ENCODE measurements around the gene GLIPR2.

GLIPR2 gene

DNA sequence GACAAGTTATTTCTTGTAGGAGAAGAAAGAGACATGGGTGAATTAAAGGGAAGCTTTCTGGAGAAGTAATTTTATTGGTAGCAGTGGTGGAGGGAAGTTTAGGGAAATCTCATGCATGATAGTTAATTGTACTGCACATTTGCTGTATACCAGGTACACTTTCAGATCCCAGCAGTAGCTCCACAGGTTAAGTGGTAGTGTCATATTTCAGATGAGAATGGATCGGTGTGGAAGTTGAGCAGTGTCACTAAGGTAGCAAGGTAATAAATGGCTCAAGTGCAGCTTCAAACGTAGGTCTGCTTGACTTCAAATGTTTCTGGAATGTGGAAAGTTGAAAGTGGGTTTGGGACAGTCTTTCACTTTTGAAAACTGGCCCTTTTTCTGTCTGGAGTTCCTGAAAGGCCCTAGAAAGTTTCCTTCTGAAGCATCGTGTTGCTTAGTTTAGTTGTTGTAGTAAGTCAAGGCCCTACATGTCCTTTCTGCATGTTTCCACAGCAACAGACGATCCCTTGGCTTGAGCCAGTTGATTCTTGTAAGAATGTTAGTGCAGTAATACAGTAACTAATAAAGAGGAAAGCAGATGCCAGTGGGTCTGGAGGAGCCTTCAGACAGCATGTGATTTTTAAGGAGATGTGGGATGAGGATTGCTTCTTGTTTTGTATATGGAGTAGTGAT, 57.9 kb downstream of the GLIPR2 start:
- no peak for TF ChIP-seq GATA1 (IDR thresholded peaks at IDR 0.05; ENCODE audit: low read depth, low read length)
- no peak for TF ChIP-seq POLR2A (IDR thresholded peaks at IDR 0.05; ENCODE audit: low read length)
- DNase-seq: no peak

DNA sequence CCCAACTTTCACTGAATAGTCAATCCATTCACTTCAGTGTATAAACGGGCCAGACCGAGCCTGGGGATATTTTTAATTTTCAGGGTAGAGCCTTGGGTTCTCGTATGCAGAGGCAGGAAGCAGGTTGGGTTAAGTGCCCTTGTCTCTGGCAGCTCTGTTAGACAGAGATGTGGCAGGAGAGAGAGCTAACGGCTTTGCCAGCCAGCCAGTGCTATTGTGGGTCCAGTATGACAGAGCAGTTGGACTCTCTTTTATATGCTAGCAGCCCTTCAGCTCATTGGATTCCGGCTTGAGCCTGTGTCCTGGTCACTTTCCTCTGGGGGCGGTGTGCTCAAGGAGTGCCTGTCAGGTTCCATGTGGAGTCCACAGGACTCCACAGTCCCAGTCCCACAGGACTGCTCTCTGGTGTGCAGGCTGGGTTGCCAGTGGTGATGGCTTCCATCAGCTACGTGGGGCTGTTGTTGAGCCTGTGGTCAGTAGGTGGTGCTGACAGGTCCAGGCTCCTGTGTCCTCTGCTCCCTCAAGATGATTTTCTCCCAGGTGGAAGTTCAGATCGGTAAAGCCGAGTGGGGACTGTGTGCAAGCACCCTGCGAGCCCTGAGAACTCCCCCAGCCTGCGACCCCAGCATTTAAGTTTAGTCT, 68.5 kb downstream of the GLIPR2 start:
- DNase-seq: no peak
- TF ChIP-seq POLR2A (IDR thresholded peaks at IDR 0.05; ENCODE audit: low read length) (no peak), GATA1 (IDR thresholded peaks at IDR 0.05; ENCODE audit: low read depth, low read length) (no peak)

DNA sequence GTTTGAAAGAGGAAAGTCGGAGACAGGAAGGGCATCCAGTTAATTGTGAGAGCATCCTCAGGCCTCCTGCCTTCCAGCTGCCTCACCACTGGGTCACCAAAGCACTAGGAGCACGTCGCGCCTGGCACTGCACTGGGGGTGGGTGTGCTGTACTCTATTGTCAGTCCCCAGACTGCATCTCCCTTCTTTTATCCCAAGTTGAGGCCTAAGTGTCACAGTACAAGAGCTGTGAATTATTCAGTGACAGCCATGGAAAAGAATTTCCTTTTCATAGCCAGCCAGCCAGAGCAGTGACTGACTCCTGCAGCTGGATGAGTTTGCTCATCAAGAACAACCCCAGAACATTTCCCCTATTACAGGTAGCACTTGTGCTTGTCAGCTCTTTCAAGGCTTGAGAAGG, 70.5 kb downstream of the GLIPR2 start:
- no peak for TF ChIP-seq GATA1 (IDR thresholded peaks at IDR 0.05; ENCODE audit: low read depth, low read length)
- no peak for TF ChIP-seq POLR2A (IDR thresholded peaks at IDR 0.05; ENCODE audit: low read length)

DNA sequence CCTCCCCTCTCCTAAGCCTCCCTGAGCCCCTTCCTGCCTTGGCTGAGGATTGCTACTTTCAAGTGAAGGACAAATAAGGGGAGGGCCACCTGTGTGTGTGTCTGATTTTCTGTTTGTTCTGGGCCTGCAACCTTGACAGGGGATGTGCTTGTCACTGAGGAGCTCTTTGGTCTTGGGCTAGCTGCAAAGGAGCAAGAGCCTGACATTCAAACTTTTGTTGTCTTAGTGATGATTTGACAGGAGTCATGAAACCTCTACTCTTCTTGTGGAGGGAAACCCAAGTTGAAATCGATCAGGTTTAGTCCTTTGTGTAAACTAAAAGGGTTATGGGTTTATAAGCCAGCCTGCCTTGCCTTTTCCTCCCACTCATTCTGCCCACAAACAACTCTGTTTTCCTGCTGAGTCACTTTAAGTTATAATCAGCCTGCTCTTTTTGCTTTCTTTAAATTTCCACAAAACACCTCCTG, 71.0 kb downstream of the GLIPR2 start:
- TF ChIP-seq POLR2A (IDR thresholded peaks at IDR 0.05; ENCODE audit: low read length) (no peak), GATA1 (IDR thresholded peaks at IDR 0.05; ENCODE audit: low read depth, low read length) (no peak)
- DNase-seq: peak in 1 of 2 experiments; percentile 35

More for the DNA sequence above, 70.5 kb downstream of the GLIPR2 start:
- no peak for DNase-seq

DNA sequence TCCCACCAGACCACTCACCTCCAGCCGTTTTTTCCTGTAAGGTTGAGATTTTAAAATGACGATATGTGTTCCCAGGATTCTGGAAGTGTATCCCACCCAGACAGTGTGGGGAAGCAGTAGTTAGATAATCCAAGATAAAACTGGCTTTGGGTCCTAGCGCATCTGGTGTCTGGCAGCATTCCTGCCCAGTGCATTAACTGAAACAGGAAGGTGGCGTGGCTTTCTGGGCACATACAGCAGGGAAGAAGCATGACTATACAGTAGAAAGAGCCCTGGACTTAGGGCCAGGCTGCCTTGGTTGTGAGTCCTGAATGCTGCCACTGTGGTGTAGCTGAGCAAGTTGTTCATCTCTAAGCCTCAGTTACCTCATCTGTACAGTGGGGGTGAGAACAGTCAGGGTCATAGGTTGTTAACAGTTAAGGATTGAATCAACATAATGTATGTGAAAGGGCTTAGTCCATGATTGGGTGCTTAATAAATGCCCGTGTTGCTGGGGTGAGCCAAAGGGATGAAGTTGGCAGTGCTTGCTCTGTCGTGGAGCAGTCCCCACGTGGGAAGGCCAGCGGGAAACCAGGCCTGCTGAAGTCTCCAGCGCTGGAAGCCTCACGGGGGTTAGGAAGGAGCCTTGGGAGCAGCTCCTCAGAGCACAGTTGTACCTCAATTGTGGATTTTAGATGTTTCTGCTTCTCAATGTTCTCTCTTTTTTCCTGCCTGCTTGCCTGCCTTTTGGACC, 72.2 kb downstream of the GLIPR2 start:
- TF ChIP-seq POLR2A (IDR thresholded peaks at IDR 0.05; ENCODE audit: low read length) (no peak), GATA1 (IDR thresholded peaks at IDR 0.05; ENCODE audit: low read depth, low read length) (no peak)
- DNase-seq: no peak

DNA sequence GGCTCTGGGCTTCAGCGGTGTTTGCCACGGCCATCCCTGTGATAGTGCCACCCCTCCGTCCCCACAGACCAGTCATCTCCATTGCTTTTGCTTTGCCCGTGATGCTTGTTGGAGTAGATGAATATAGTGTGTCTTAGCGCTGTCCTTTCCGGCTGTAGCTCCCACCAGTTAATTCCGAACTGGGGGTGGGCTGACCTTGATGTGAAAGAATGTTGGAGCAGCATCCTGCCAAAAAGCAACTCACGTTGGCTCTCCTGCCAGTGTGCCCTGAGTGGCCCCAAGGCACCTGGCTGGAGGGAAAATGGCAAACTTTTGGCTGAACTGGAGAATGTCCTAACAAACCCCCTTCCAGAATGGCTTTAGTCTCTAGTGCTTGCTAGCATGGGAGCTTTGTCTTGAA, 74.2 kb downstream of the GLIPR2 start:
- TF ChIP-seq GATA1 (IDR thresholded peaks at IDR 0.05; ENCODE audit: low read depth, low read length) (no peak), POLR2A (IDR thresholded peaks at IDR 0.05; ENCODE audit: low read length) (no peak)
- no peak for DNase-seq

DNA sequence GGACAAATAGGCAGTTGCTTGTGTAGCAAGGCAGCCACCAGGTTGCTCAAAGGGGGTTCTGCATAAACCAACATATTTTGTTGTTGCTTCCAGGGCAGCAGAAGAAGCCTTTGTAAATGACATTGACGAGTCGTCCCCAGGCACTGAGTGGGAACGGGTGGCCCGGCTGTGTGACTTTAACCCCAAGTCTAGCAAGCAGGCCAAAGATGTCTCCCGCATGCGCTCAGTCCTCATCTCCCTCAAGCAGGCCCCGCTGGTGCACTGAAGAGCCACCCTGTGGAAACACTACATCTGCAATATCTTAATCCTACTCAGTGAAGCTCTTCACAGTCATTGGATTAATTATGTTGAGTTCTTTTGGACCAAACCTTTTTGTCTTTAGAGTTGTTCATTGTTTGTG, 75.0 kb downstream of the GLIPR2 start:
- TF ChIP-seq POLR2A (IDR thresholded peaks at IDR 0.05; ENCODE audit: low read length) (no peak), GATA1 (IDR thresholded peaks at IDR 0.05; ENCODE audit: low read depth, low read length) (no peak)

DNA sequence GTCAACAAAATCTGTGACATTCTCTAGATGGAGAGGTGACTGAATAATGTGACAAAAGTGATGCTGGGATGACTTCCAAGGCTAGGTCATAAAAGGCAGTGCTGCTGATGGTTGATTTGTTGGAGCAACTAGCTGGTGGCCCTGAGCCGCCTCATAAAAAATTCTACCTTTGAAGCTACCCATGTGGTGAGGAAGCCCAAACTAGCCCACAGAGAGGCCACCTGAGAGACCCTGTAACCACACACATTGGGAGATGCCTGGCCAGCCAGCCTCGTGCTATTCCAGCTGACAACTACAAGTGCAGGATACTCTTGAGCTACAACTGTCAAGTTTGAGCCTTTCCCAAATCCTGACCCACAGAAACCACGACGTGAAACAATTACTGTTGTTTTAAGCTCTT, 76.9 kb downstream of the GLIPR2 start:
- TF ChIP-seq POLR2A (IDR thresholded peaks at IDR 0.05; ENCODE audit: low read length) (no peak), GATA1 (IDR thresholded peaks at IDR 0.05; ENCODE audit: low read depth, low read length) (no peak)

More for the DNA sequence above, 75.0 kb downstream of the GLIPR2 start:
- no peak for DNase-seq

More for the DNA sequence above, 76.9 kb downstream of the GLIPR2 start:
- no peak for DNase-seq

Measured in erythroblast (primary cell).